Activated naive CD8-positive, alpha-beta T cell treated with anti-CD3 and anti-CD28 coated beads, Interleukin-2, amount 50 U/mL, for 24 hours (primary cell): ENCODE measurements around the gene ATE1.
"Not testable (repeated sequence)": the region's sequence is repeated elsewhere in the genome, so short reads cannot be mapped to it uniquely, and the experiment has no call there.

ENCODE experiments used
- ATAC-seq: fragments of 150-1000 bp; cut with Tn5 transposase; one replicate; pipeline ENCODE4 v1.10.0; 2021
- DNase-seq: peaks from one replicate; pipeline ENCODE4 v3.0.0; 2021
- H3K27ac Mint-ChIP-seq: one replicate; pipeline ENCODE4 v1.8.0; 2021; ENCODE audit warnings: mild to moderate bottlenecking, mixed read lengths
- H3K27me3 Mint-ChIP-seq: one replicate; pipeline ENCODE4 v1.8.0; 2021; ENCODE audit warnings: mixed read lengths
- H3K36me3 Mint-ChIP-seq: one replicate; pipeline ENCODE4 v1.8.0; 2021; ENCODE audit warnings: low read depth, mixed read lengths
- H3K4me1 Mint-ChIP-seq: one replicate; pipeline ENCODE4 v1.8.0; 2021; ENCODE audit warnings: mixed read lengths
- H3K4me3 Mint-ChIP-seq: one replicate; pipeline ENCODE4 v1.8.0; 2021; ENCODE audit warnings: mild to moderate bottlenecking, moderate library complexity, mixed read lengths
- H3K9me3 Mint-ChIP-seq: one replicate; pipeline ENCODE4 v1.8.0; 2021; ENCODE audit warnings: mixed read lengths

Gene ATE1

GRCh38 chr10:121788115-121788514 is 139.7 kb downstream of the ATE1 start:
- Mint-ChIP-seq H3K9me3 (no peaks in the 10 kb centered on the region), H3K4me3 (no peak overlapping the region), H3K4me1 (no peaks in the 10 kb centered on the region), H3K27me3 (no peaks in the 10 kb centered on the region), H3K36me3 (peaks cover 19% of the 10 kb centered on the region), H3K27ac (no peak overlapping the region)
- DNase-seq (no peak), ATAC-seq (no peak)

GRCh38 chr10:121787169-121787568 is 140.7 kb downstream of the ATE1 start:
- H3K4me1 Mint-ChIP-seq: no peaks in the 10 kb centered on the region
- H3K27ac Mint-ChIP-seq: no peak overlapping the region
- no peaks in the 10 kb centered on the region for H3K9me3 Mint-ChIP-seq
- H3K4me3 Mint-ChIP-seq: no peak overlapping the region
- ATAC-seq: no peak
- no peaks in the 10 kb centered on the region for H3K27me3 Mint-ChIP-seq
- DNase-seq: no peak
- peaks cover 22% of the 10 kb centered on the region for H3K36me3 Mint-ChIP-seq

- no peaks in the 10 kb centered on the region for H3K9me3 Mint-ChIP-seq
- no peaks in the 10 kb centered on the region for H3K27me3 Mint-ChIP-seq
- no peak overlapping the region for H3K4me3 Mint-ChIP-seq
- DNase-seq (no peak), ATAC-seq (no peak)
- peaks cover 14% of the 10 kb centered on the region for H3K36me3 Mint-ChIP-seq
- no peak overlapping the region for H3K27ac Mint-ChIP-seq
- H3K4me1 Mint-ChIP-seq: no peaks in the 10 kb centered on the region
These were observed 144.0 kb downstream of the ATE1 start for GRCh38 chr10:121783782-121784372.

- no peaks in the 10 kb centered on the region for H3K27me3 Mint-ChIP-seq
- ATAC-seq (no peak), DNase-seq (no peak)
- H3K27ac Mint-ChIP-seq: no peak overlapping the region
- no peaks in the 10 kb centered on the region for H3K4me1 Mint-ChIP-seq
- no peak overlapping the region for H3K4me3 Mint-ChIP-seq
- peaks cover 10% of the 10 kb centered on the region for H3K36me3 Mint-ChIP-seq
- no peaks in the 10 kb centered on the region for H3K9me3 Mint-ChIP-seq
These were observed 146.7 kb downstream of the ATE1 start for GRCh38 chr10:121781101-121781500.

GRCh38 chr10:121774813-121775212 is 153.0 kb downstream of the ATE1 start:
- DNase-seq: no peak
- no peak for ATAC-seq
- Mint-ChIP-seq H3K27me3 (no peaks in the 10 kb centered on the region), H3K27ac (no peak overlapping the region), H3K9me3 (no peaks in the 10 kb centered on the region), H3K36me3 (peaks cover 8% of the 10 kb centered on the region), H3K4me1 (no peaks in the 10 kb centered on the region), H3K4me3 (no peak overlapping the region)

GRCh38 chr10:121774404-121774803 is 153.4 kb downstream of the ATE1 start:
- DNase-seq: no peak
- no peak overlapping the region for H3K4me3 Mint-ChIP-seq

GRCh38 chr10:121772884-121773283 is 154.9 kb downstream of the ATE1 start:
- no peak overlapping the region for H3K27ac Mint-ChIP-seq
- ATAC-seq (no peak), DNase-seq (no peak)
- peaks cover 17% of the 10 kb centered on the region for H3K36me3 Mint-ChIP-seq
- H3K4me1 Mint-ChIP-seq: no peaks in the 10 kb centered on the region
- peaks cover 11% of the 10 kb centered on the region for H3K9me3 Mint-ChIP-seq
- H3K27me3 Mint-ChIP-seq: no peaks in the 10 kb centered on the region
- no peak overlapping the region for H3K4me3 Mint-ChIP-seq

More at GRCh38 chr10:121774404-121774803, 153.4 kb downstream of the ATE1 start:
- Mint-ChIP-seq H3K27me3 (no peaks in the 10 kb centered on the region), H3K27ac (no peak overlapping the region), H3K4me1 (no peaks in the 10 kb centered on the region), H3K9me3 (peaks cover 3% of the 10 kb centered on the region), H3K36me3 (peaks cover 11% of the 10 kb centered on the region)
- ATAC-seq: no peak

GRCh38 chr10:121772406-121772805 is 155.4 kb downstream of the ATE1 start:
- H3K27me3 Mint-ChIP-seq: no peaks in the 10 kb centered on the region
- H3K9me3 Mint-ChIP-seq: peaks cover 11% of the 10 kb centered on the region
- no peak for DNase-seq
- H3K4me3 Mint-ChIP-seq: no peak overlapping the region
- peaks cover 20% of the 10 kb centered on the region for H3K36me3 Mint-ChIP-seq
- H3K4me1 Mint-ChIP-seq: no peaks in the 10 kb centered on the region
- no peak for ATAC-seq
- no peak overlapping the region for H3K27ac Mint-ChIP-seq

- ATAC-seq (no peak), DNase-seq (no peak)
- Mint-ChIP-seq H3K36me3 (peaks cover 23% of the 10 kb centered on the region), H3K27ac (no peak overlapping the region), H3K27me3 (no peaks in the 10 kb centered on the region), H3K4me3 (no peak overlapping the region), H3K4me1 (no peaks in the 10 kb centered on the region), H3K9me3 (peaks cover 15% of the 10 kb centered on the region)
These were observed 155.9 kb downstream of the ATE1 start for GRCh38 chr10:121771966-121772365.

- Mint-ChIP-seq H3K4me3 (no peak overlapping the region), H3K4me1 (no peaks in the 10 kb centered on the region), H3K36me3 (peaks cover 50% of the 10 kb centered on the region), H3K27me3 (no peaks in the 10 kb centered on the region), H3K27ac (no peak overlapping the region), H3K9me3 (peaks cover 37% of the 10 kb centered on the region)
- DNase-seq (no peak), ATAC-seq (no peak)
These were observed 161.4 kb downstream of the ATE1 start for GRCh38 chr10:121766426-121766825.

- no peaks in the 10 kb centered on the region for H3K4me1 Mint-ChIP-seq
- H3K36me3 Mint-ChIP-seq: peaks cover 59% of the 10 kb centered on the region
- H3K9me3 Mint-ChIP-seq: peaks cover 46% of the 10 kb centered on the region
- H3K27ac Mint-ChIP-seq: no peak overlapping the region
- DNase-seq: no peak
- H3K4me3 Mint-ChIP-seq: no peak overlapping the region
- ATAC-seq: no peak
- H3K27me3 Mint-ChIP-seq: no peaks in the 10 kb centered on the region
These were observed 162.6 kb downstream of the ATE1 start for GRCh38 chr10:121765204-121765603.

GRCh38 chr10:121764233-121764942 is 163.4 kb downstream of the ATE1 start:
- H3K36me3 Mint-ChIP-seq: peaks cover 57% of the 10 kb centered on the region
- H3K9me3 Mint-ChIP-seq: peaks cover 48% of the 10 kb centered on the region
- H3K27me3 Mint-ChIP-seq: no peaks in the 10 kb centered on the region
- H3K4me1 Mint-ChIP-seq: no peaks in the 10 kb centered on the region
- H3K4me3 Mint-ChIP-seq: no peak overlapping the region
- no peak overlapping the region for H3K27ac Mint-ChIP-seq
- ATAC-seq (no peak), DNase-seq (no peak)

- not testable (repeated sequence) for H3K27me3 Mint-ChIP-seq, H3K27ac Mint-ChIP-seq, DNase-seq, H3K4me3 Mint-ChIP-seq, ATAC-seq
- Mint-ChIP-seq H3K9me3 (peaks cover 53% of the 10 kb centered on the region), H3K4me1 (peaks cover 20% of the 10 kb centered on the region), H3K36me3 (peaks cover 66% of the 10 kb centered on the region)
These were observed 170.6 kb downstream of the ATE1 start for GRCh38 chr10:121757241-121757640.

- ATAC-seq, H3K4me3 Mint-ChIP-seq, H3K27ac Mint-ChIP-seq, H3K27me3 Mint-ChIP-seq, DNase-seq: not testable (repeated sequence)
- peaks cover 20% of the 10 kb centered on the region for H3K4me1 Mint-ChIP-seq
- H3K36me3 Mint-ChIP-seq: peaks cover 53% of the 10 kb centered on the region
- peaks cover 38% of the 10 kb centered on the region for H3K9me3 Mint-ChIP-seq
These were observed 172.3 kb downstream of the ATE1 start for GRCh38 chr10:121755496-121755895.

- Mint-ChIP-seq H3K27ac (peak overlapping the region; percentile 59), H3K4me3 (no peak overlapping the region), H3K9me3 (peaks cover 31% of the 10 kb centered on the region), H3K27me3 (no peaks in the 10 kb centered on the region), H3K36me3 (peaks cover 45% of the 10 kb centered on the region), H3K4me1 (peaks cover 20% of the 10 kb centered on the region)
- no peak for ATAC-seq
- no peak for DNase-seq
These were observed 173.2 kb downstream of the ATE1 start for GRCh38 chr10:121754666-121755065.
